Stimulated activated naive CD4-positive, alpha-beta T cell treated with Interleukin-2 at 50 U/mL for 16 hours (primary cell): ENCODE data around the gene TMEM255B.

Experiments used
- DNase-seq: peaks from one replicate; lab custom pipeline; 2025; lab: John Stamatoyannopoulos, UW

Gene TMEM255B

DNA sequence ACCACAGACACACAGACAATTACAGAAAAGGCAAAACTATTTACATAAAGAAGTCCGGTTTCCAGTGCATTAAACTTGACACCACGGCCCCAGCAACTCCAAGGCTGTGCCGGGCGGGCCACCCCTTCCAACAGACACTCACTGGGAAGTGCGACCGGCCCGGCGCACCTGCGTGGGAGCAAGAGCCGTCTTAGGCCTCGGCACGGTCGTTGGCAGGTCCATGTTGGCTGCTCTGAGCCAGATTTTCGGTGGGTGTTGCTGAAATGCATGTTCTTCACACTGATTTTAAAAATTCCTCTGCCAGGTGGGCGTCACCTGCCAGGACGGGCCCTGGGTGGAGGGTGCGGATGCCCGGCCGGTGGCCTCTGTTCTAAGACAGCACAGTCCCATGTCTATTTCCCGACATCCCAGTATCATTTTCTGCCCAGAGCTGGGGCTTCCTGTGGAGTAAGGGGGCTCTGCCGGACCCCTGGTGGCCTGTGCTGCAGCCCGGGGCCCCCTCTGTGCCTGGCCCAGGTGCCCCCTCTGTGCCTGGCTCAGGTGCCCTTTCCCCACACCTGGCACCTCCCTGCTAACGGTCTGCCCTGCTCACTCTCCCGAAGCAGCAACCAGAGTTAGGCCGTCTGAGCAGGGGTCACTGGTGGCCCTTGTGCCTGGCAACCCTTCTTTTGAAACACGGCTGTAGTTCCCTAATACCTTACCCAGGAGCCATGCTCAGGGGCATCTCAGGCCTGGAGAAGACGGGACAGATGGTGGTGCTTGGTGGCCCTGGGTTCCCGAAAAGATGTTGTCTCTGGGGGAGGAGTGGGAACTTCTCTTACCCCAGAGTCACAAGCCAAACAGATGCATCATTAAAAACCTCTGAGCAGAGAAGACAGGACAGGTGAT, 9.2 kb downstream of the TMEM255B start:
- no peak for DNase-seq

DNA sequence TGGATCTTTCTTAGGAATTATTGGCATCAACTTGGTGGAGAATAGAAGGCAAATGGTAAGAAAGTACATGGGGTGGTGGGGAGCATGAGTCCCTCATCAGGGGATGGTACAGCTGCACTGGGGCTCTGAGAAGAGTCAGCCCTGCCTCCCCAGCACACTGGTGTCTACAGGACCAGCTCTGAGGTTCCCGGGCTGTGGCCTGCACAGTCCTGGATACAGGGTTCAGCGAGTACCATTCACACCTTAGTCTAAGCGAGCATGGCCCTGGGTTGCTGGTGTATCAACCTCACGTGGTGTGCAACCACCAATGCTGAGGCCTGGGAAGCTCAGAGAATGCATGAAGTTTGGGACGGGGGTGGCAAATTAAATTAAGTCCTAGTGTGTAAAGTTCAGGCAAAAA, 10.1 kb downstream of the TMEM255B start:
- no peak for DNase-seq

DNA sequence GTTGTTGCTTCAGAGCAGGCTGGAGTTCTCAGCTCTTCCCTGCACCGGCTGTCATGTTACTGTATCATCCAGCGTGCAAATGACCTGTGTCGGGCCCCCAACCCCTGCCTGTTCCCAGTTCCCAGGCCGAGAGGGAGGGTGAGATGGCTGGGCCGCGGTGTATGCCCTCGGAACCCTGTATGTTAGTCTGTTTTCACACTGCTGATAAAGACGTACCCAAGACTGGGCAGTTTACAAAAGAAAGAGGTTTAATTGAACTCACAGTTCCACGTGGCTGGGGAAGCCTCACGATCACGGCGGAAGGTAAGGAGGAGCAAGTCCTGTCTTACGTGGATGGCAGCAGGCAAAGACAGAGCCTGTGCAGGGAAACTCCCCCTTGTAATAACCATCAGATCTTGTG, 10.9 kb downstream of the TMEM255B start:
- DNase-seq, result no peak

DNA sequence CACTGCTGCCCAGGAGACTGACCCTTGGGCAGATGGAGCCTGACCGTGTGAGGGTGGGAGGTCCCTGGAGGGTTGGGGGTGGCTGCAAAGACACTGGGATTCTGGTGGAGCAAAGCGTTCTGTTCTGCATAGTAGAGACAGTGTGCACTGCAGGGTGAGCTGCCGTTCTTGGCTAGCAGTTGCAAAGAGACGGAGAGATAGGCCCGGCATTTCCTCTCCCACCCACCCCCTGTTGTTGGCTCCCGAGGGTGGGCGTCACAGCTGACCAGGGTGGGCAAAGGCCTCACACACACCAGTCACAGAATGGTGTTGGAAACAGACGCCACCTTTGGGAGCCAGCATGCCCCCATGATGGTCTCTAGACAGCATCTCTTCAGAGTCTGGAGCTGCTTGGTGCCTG, 11.4 kb downstream of the TMEM255B start:
- DNase-seq, result no peak

DNA sequence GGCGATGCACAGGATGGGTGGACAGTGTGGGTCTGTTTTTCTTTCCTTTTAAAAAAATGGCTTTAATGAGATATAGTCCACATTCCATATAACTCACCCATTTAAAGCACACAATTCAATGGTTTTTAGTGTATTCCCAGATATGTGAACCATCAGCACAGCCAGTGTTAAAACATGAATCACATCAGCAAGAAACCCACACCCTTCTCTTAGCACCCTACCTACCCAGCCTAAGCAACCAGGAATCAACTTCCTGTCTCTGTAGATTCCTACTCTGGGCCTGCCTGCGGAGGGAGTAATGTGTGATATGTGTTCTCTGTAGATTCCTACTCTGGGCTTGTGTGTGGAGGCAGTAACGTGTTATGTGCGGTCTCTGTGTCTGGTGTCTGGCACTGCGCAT, 11.9 kb downstream of the TMEM255B start:
- DNase-seq, result no peak

DNA sequence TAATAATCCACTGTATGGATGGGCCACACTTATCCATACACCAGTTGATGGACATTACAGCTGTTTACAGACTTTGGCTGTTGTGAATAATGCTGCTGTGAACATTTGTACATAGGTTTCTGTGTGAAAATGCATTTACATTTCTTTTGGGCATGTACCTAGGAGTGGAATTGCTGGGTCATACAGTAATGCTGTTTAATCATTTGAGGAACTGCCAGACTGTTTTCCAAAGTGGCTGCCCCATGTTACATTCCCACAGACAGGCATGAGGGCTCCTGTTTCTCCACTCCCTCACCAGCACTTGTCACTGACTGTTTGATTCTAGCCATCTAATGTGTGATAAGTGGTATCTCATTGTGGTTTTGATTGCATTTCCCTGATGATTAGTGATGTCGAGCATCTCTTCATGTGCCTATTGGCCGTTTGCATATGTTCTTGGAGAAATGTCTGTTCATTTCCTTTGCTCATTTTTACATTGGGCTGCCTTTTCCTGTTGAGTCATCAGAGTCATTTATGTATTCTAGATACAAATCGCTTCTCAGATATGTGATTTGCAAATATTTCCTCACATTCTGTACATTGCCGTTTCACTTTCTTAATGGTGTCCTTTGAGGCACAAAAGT, 12.8 kb downstream of the TMEM255B start:
- DNase-seq, result no peak

DNA sequence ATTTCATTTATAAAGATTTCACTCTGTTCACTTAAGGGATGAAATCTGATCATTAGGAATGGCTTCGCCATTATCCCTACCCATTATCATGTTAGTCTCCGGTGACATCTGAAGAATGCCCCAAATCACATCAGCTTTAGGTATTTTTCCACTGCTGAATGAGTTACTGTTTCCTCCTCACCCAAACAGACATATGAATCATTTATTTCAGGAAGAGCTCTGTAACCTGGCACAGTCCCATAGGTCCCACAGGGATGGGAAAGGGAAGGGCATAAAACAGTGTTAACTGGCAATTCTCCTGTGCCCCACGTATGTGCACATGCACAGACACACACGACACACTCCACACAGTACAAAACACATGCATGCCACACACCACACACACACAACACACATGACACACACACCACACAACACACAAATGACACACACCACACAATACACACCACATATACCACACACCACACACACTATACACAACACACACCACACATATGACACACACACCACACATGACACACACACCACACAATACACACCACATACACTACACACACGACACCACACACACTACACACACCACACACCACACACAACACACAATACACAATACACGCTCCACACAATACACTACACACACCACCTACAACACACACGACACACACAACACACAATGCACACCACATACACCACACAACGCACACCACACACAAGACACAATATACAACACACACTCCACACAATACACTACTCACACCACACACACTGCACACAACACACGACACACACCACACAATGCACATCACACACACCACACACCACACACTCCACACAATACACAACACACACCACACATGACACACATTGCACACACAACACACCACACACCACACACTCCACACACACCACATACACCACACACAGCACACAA, 15.4 kb downstream of the TMEM255B start:
- no peak for DNase-seq

DNA sequence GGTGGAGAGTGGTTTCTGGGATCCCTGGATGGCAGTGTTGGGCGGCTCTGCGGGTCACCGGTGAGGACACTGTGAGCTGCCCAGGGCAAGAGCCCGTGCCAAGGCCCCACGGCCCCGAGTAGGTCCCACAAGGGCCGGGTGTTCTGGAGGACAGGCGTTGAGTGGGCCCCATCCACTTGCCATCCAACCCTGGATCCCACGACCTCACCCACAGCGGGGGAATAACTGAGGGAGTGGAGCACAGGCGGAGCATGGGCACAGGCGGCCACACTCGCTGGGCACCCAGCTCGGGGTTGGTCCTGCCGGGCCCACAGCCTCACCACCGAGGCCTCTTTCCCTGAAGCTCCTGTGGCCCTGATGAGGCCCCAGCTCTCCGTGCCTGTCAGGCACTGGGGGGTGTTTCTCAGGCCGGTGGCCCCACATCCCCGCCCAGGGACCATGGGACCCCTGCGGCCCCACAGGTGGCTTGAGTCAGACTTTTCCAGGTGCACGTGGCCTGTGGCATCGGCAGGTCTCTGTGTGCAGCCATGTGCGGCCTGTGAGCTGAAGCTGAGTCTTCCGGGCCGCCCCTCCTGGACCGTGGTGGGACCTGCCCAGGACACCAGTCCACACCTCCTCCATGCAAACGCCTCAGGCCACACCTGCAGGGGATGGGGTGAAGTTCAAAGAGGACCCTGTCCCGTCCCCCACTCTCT, 16.6 kb downstream of the TMEM255B start:
- no peak for DNase-seq

DNA sequence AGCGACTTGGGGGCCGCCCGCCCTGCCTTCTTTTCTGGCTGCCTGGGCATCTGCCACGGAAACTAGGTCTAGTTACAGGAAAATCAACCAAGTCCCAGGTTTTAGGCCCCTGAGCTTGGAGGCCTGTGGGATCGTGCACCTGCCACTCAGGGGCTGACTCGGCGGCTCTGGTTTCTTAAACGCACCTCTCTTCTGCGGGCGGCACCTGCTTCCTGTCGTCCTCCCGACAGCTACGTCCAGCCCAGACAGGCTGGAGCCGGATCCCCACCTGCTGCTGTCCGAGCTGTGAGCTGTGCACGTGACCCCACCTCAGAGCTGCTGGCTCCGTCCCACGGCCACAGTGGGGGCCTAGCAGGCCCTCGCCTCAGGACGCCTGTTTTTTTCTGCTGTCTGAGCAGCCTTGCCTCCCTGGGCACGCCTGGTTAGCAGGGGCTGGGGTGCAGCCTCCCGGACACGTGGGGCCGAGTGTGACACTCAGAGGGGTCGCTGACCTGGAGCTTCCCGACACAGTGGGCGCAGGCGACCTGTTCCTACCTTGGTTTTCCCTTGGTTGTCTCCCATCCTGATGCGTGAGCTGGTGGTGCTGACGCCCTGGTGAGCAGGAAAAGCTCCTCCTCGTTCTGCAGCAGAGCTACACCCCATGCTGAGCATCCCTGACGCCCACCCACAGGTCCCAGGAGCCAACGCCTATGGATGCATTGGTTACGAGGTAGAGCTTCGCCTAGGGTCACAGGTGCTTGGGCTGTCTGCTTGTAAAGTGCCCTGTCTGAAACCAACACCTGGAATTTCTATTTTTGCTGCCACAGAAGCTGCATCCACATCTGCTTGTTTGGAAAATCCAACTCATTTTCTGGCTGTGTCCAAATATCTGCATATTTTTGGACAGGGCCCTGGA, 17.5 kb downstream of the TMEM255B start:
- no peak for DNase-seq

DNA sequence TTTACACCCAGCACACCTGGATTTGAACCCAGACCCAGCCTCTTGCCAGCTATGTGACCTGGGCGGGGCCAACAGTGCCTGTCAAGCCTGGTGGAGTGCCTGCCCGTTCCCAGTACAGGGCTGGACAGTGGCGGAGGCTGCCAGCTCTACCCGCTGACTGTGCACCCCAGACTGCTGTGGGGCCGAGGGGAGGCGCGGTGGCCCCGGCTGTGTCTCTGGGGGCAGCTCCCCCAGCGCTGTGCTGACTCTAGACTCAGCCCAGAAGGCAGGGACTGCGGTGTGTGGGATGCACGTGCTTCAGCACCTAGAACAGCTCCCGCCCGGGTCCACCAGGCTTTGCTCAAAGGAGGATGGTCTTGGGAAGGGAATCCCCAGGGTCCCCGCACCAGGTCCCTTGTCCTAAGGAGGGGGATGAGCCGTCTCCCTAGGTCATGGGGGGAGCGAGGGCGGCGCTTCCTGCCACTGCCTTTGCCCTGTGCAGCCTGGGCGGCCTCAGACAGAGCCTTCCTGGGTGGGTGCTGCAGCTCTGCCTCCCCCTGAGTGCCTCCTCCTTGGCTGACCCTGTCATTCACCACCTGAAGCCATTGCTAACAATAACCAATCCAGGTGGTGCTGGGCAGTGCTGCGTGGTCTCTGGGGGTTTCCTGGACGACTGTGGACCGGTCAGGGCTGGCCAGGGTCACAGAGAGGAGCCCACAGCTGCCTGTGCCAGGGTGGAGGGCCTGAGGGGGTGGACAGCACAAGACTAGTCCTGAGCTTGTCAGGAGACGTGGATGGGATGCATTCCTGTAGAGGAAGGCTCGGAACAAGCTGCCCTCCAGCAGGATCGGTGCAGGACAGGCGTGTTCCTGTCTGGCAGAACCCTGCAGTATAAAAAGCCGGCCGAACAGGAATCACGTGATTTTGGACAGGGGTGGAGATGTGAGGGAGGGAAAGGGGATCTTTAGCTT, 18.6 kb downstream of the TMEM255B start:
- DNase-seq, result no peak

DNA sequence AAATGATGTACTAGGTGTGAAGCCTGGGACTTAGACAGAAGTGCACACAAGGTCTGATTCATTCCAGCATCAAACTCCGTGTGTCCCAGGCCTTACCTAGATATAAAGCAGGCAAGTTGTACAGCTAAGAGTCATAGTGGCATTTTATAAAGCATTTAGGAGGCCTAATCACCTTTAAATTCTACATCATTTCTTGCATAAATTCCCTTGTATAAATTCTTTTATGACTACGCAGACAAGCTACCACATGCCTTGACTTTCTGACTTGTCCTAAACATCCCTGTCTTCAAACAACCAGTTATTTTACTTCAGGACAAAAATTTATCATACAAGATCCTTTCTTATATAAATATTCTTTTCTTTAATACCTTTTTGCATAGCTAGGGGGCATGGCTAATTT, 22.5 kb downstream of the TMEM255B start:
- DNase-seq, result no peak

DNA sequence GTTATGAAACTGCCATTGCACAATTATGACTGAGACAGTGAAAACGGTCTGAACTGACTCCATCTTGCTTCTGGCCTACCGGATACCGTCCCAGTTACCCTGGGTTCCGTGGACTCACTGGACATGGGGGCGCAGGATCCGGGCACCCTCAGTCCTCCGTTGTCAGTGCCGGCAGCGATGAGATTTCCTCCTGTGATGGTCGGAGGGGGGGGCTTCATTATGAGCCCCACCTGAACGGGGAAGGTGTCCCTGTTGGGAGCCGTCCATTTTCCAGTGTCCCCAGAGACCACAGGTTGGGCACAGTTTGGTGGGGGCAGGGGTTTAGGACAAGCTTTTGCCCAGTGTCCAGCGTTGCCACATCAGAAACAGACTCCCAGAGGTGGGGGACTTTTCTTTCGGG, 23.4 kb downstream of the TMEM255B start:
- no peak for DNase-seq

DNA sequence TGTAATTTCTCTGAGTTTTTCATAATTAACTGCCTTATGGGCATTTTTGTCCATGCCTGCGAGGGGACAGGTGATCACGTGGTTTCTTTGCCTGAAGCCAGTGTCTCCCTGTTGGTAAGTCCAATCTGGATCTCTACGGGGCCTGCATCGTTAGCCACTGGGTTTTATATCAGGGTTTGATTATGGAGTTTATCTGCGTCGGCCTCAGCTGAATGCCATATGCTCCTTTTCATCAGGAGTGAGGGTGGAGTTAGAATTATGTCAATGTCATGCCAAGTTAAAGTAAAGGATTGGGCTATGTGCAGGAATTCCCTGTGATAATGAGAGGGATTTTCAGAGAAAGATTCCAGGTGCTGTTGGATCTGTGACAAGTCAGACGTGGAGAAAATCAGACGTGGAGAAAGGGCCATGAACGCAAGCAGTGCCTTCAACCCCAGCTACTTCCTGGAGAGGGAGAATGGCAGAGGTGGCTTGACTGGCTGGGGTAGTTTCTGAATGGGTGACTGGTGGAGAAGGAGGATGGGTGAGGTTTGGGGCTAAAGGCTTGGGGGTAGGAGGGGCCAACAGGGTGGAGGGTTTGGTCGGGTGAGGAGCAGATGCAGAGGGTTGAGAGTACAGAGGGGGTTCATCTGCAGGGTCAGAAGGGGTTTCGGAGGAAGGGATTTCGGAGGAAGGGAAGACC, 24.3 kb downstream of the TMEM255B start:
- no peak for DNase-seq

DNA sequence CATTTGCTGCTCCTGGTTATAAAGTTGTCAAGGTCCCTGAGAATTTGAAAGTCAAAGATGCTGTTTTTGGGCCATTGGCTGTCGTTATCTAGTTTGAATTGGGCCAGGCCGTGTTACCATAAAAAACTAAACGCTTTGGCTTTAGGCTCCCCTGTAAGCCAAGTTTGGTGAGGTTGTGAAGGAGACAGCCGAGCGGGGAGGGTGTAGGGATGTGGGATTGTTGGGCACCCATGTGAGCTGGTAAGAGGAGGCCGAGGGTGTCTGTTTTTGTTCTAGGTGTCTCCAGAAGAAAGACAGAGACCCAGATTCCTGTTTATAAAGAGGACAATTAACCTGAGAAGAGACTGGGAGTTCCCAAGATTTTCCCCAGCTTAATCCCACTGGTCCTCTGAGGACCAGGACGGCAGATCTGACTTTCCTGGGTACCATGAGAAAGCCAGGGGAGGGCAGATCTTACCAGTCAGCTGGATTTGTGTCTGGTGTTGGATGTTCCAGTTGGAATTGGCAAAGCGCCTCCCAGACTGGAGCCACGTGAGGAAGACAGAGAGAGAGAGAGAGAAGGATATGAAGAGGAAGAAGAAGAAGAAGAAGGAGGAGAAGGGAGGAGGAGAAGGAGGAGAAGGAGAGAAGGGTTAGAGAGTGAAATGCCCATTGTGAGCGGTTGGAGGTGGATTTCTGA, 25.1 kb downstream of the TMEM255B start:
- DNase-seq, result no peak

DNA sequence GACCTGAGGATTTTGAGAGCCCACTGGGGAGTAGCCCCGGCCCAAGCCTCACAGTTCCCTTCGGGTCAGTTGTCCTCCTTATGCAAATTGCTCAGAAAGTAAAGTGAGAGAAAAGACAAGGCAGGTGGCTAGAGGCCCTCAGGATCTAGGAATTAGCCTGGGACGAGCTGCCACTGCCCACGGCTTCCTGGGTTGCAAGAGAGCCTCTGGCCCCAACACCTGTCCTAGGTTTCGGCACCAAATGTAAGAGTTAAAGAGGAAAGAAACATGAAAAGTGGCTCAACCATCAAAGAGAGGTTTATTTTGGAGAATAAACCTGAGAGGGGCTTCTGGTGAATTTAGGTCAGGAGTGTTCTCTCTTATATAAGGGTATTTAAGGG, 25.6 kb downstream of the TMEM255B start:
- no peak for DNase-seq

DNA sequence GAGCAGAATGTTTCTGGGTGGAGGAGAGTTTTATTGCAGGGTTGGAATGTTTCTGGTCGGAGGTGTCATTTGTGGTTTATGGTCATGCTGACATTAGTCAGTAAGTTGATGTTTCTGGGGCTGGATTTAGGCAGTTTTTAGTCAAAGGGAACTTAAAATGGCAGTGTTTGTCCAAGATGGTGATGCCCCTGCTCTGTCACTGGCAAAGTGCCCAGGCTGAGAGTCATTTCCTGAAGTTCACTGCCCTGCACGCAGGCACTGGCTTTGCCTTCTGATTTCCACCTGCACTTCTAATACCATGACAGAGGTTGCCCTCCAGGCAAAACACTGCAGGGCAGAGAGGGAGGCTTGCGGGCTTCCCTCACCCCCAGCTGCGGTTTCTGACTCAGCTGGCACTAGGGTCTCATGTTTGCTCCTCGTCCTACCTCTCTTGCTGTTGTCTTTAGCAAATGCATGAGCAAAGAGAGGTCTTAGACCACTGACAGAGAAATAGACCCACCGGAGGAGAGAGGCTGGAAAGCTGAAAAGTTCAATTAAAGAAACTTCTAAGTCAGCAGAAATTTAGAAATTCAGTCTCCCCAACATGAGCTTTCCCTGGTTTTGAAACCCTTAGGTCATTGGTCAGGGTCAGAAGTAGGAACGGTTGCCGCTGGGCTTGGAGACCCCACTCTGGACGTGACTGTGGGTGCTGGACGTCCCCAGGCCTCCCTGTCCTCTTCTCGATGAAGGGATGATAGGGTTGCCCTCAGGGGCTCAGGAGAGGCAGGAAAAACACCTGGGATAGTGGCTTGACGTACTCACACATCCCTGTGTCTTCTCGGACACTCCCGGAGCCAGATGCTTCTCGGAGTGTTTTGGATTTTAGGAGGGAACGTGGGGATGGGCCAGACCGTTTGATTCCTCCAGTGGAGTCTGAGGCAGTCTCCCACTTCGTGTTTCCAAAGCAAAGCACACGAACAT, 26.3 kb downstream of the TMEM255B start:
- no peak for DNase-seq

DNA sequence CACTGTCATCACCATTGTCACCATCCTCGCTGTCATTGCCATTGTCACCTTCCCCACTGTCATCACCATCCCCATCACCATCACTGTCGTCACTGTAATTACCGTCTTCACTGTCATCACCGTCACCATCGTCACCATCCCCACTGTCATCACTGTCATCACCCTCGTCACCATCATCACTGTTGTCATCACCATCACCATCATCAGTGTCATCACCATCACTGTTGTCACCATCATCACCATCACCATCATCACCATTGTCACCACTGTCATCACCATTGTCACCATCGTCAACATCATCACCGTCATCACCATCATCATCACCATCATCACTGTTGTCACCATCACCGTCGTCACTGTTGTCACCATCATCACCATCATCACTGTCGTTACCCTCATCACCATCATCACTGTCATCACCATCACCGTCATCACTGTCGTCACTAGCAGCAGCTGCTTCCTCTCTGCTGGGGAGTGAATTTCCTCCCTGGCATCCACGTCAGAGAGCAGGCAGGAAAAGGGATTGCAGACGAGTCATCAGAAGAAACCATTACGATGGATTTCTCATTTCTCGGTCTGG, 27.3 kb downstream of the TMEM255B start:
- DNase-seq, result no peak
